ENCODE data around the gene PRCP.
"Not testable (repeated sequence)": the region's sequence is repeated elsewhere in the genome, so short reads cannot be mapped to it uniquely, and the experiment has no call there.

PRCP gene

GRCh38 chr11:82871646-82872045 is 28.6 kb downstream of the PRCP start:
- DNase-seq (ENCODE audit: low spot score): no peak

- no peak for DNase-seq (ENCODE audit: low spot score)
Measured at GRCh38 chr11:82869657-82870056, 30.6 kb downstream of the PRCP start.

GRCh38 chr11:82867495-82868082 is 32.6 kb downstream of the PRCP start:
- DNase-seq (ENCODE audit: low spot score): peak; percentile 55

- DNase-seq (ENCODE audit: low spot score): no peak
Measured at GRCh38 chr11:82865841-82866240, 34.4 kb downstream of the PRCP start.

GRCh38 chr11:82864268-82864667 is 36.0 kb downstream of the PRCP start:
- peak; percentile 16 for DNase-seq (ENCODE audit: low spot score)

GRCh38 chr11:82863209-82863608 is 37.0 kb downstream of the PRCP start:
- no peak for DNase-seq (ENCODE audit: low spot score)

GRCh38 chr11:82862379-82862778 is 37.9 kb downstream of the PRCP start:
- no peak for DNase-seq (ENCODE audit: low spot score)

GRCh38 chr11:82859750-82860149 is 40.5 kb downstream of the PRCP start:
- no peak for DNase-seq (ENCODE audit: low spot score)

- no peak for DNase-seq (ENCODE audit: low spot score)
Measured at GRCh38 chr11:82858556-82859091, 41.6 kb downstream of the PRCP start.

GRCh38 chr11:82858133-82858532 is 42.1 kb downstream of the PRCP start:
- DNase-seq (ENCODE audit: low spot score): no peak

- DNase-seq (ENCODE audit: low spot score): no peak
Measured at GRCh38 chr11:82857145-82857544, 43.1 kb downstream of the PRCP start.

- DNase-seq (ENCODE audit: low spot score): no peak
Measured at GRCh38 chr11:82855616-82856015, 44.6 kb downstream of the PRCP start.

GRCh38 chr11:82854916-82855315 is 45.3 kb downstream of the PRCP start:
- not testable (repeated sequence) for DNase-seq (ENCODE audit: low spot score)

GRCh38 chr11:82854242-82854641 is 46.0 kb downstream of the PRCP start:
- DNase-seq (ENCODE audit: low spot score): no peak

GRCh38 chr11:82848829-82849228 is 51.4 kb downstream of the PRCP start:
- no peak for DNase-seq (ENCODE audit: low spot score)

- DNase-seq (ENCODE audit: low spot score): no peak
Measured at GRCh38 chr11:82845356-82846353, 54.6 kb downstream of the PRCP start.

- DNase-seq (ENCODE audit: low spot score): no peak
Measured at GRCh38 chr11:82843057-82843795, 57.0 kb downstream of the PRCP start.

GRCh38 chr11:82842019-82842418 is 58.2 kb downstream of the PRCP start:
- no peak for DNase-seq (ENCODE audit: low spot score)

GRCh38 chr11:82837650-82838049 is 62.6 kb downstream of the PRCP start:
- no peak for DNase-seq (ENCODE audit: low spot score)

- DNase-seq (ENCODE audit: low spot score): no peak
Measured at GRCh38 chr11:82832983-82833382, 67.2 kb downstream of the PRCP start.

- DNase-seq (ENCODE audit: low spot score): no peak
Measured at GRCh38 chr11:82831364-82831763, 68.9 kb downstream of the PRCP start.

GRCh38 chr11:82830746-82831145 is 69.5 kb downstream of the PRCP start:
- no peak for DNase-seq (ENCODE audit: low spot score)

Data from germinal center (tissue), 1 donor.